GM19397 (cell line): Measurements from ENCODE around the gene SOAT1.

Experiments used
- ATAC-seq: cut with Tn5 transposase; IDR thresholded peaks from one replicate; pipeline ENCODE4 v1.9.1; 2021; ENCODE audit warnings: mild to moderate bottlenecking, moderate library complexity; ENCODE audit not compliant: unreplicated experiment

The SOAT1 gene

DNA sequence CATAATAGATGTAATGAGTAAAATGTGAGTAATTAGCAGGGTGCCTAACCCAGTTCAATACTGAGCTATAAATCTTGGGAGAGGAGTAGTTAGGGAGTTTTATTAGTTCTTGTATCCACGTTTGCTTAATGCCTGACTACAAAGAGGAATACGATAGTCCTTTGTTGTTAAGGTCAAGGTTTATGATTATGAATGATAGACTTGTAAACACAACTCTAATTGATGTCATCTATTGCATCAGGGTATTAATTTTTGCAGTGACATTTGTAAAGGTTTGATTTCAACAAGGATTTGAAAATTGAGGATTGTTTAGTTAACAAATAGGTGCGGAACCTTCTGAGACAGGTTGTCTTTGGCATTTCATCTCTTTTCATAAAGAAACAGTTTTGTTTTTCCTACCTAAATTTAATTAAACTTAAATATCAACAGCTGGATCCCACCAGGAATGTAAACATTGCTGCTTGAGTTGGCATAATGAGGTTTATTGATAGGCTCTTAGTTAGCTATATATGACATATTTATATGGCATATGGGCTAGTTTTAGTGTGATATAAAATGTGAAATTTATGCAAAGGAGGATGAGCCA is 9.7 kb downstream of the SOAT1 start:
- ATAC-seq: no peak

DNA sequence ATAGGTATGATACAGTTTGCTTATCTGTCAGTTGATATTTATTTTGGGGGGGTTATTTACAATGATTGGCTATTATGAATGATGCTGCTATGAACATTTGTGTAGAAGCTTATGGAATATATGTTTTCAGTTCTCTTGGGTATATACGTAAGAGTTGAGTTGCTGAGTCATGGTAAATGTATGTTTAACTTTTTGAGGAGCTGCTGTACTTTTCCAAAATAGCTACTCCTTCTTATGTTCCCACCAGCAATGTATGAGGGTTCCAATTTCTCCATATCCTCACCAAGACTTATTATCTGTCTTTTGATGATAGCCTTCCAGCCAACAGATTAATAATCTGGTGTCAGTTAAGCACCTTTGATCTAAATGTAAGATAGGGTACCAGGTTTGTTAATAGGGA is 11.9 kb downstream of the SOAT1 start:
- no peak for ATAC-seq

DNA sequence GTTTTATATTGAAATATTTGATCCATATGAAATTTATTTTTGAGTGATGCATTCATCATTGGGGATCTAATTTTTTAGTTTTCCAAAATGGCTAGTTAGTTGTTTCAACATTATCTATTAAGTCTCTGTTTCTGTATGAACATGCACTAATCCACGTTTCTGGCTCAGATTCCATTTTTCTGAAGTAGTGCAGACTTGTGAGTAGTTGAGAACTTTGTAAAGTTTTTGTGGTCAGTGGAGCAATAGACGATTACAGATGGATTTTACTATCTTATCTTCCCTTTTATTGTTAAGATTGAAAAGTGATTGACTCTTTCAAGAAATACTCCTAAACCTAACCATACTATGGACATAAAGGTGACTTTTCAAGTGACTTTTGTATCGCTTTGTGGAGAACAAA is 16.7 kb downstream of the SOAT1 start:
- no peak for ATAC-seq

GRCh38 chr1:179310721-179311120 is 17.1 kb downstream of the SOAT1 start:
- ATAC-seq: no peak

GRCh38 chr1:179311149-179311700 is 17.6 kb downstream of the SOAT1 start:
- no peak for ATAC-seq

DNA sequence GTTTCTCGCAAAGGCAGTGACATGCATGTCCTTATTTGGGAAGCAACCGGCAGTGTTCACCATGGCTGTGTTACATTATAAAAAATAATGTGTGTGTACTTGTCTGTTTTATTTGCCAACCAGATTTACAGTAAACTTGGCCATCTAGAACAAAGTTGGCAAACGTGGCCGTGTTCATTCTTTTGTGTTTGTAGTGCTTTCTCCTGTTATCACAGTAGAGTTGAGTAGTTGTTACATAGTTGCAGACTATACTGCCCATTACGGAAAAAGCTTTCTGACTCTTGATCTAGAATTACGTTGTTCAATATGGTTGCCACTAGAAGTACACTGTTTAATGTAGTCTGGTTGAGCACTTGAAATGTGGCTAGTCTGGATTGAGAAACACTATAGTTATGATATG is 19.4 kb downstream of the SOAT1 start:
- ATAC-seq: no peak

DNA sequence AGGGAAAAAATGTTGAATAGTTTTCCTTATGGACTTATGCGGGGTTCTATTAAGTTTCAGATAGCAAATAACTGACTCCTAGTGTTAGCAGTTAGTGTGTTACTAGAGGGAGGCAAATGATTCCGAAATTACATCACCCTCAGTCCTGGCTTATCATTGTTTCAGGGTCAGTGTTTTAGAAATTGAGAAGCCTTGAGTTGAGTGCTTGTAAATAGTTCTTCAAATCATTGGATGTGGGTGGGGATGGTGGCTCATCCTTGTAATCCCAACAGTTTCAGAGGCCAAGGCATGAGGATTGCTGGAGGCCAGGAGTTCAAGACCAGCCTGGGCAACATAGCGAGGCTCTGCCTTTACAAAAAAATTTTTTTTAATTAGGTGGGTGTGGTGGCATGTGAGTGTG is 21.3 kb downstream of the SOAT1 start:
- ATAC-seq: no peak

GRCh38 chr1:179318491-179318890 is 24.9 kb downstream of the SOAT1 start:
- ATAC-seq: no peak

DNA sequence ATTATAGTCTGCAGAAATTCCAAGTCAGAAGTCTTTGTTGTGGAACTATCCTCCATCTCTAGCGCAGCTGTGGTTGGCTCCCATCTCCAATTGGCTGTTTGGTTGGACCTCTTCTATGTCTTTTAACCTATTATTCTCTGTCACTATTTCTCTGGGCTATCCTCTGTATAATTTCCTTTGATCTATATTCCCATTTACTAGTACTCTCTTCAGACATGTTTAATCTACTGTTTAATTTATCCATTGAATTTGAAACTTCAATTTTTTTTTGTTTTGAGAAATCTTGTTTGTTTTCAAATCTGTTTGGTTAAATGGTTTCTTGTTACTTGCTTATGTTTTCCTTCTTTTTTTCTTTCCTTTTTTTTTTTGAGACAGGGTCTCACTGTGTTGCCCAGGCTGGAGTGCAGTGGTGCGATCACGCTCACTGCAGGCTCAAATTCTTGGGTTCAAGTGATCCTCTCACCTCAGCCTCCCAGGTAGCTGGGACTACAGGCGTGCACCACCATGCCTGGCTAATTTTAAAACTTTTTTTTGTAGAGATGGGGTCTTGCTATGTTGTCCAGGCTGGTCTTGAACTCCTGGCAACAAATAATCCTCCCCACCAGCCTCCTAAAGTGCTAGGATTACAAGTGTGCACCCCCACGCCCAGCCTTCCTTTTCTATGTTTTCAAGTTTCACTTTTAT is 28.1 kb downstream of the SOAT1 start:
- ATAC-seq: no peak

GRCh38 chr1:179322557-179322956 is 29.0 kb downstream of the SOAT1 start:
- no peak for ATAC-seq

DNA sequence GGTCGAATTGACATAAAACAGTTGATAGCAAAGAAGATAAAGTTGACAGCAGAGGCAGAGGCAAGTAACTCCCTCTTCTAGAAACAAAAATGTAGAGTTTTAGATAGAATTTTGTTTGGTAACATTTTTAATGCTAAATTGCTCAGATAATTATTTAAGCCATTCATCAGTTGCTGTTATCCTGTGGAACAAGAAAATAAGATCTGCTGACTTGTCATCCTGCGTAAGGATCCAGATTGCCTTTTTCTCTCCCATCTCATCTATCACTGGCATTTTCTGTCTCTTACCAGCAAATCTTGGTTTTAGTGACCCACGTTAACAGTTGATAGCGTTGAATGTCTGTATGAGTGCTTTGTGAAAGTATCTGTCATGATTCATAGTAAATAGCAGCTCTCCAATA is 29.8 kb downstream of the SOAT1 start:
- ATAC-seq: no peak

DNA sequence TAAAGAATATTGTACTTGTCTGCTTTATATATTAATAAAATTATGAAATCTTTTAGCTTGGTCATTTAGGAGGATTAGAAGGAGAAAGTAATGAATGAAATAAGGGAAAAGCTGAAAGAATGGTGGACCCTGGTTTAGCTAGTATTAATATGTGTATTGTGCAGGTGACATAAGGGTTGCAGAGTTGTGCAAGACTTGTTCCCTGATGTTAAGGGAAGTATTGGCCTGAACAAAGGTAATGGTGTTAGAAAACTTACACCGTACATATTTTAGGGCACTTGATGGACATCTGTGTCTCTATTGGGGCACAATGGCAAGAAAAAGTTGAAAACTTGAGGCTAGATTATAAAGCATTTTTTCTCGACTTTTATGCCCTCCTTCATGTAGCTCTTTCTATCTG is 32.2 kb downstream of the SOAT1 start:
- no peak for ATAC-seq

GRCh38 chr1:179326746-179327145 is 33.1 kb downstream of the SOAT1 start:
- no peak for ATAC-seq

DNA sequence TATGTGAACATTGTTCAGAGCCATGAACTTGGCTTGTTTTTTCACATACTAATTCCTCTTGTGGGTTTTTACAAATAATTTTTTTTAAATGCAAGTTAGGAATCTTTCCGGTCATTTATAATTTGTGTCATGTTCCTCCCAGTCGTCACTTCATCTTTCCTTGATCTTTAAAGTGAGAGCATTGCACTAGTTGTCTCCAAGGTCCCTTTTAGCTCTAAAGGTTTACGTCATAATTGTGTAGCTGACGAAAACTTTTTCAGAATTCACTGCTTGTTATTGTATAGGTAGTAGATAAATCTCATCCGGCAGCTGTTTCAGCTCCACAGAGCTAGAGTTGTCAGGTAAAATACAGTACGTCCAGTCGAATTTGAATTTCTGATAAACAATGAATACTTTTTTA is 33.6 kb downstream of the SOAT1 start:
- ATAC-seq: no peak

DNA sequence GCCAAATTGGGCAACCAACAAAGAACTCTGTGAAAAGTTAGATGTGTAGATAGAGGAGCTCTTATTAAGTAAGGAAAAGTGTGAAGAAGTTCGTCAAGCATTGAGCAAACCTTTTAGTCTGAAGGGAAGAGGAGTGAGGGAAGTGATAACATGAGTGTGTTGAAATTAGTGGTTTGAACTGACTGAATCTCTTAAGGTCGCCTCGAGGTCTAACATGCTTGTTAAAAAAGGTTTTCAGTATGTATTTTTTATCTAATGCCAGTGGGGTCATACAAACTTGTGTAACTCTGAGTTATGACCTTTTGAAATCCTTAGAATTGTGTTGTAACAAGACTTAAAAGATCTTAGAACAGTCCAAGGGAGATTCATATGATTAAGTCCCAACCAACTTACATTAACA is 34.1 kb downstream of the SOAT1 start:
- no peak for ATAC-seq

- no peak for ATAC-seq
Observed at GRCh38 chr1:179329862-179330261, 36.3 kb downstream of the SOAT1 start.

DNA sequence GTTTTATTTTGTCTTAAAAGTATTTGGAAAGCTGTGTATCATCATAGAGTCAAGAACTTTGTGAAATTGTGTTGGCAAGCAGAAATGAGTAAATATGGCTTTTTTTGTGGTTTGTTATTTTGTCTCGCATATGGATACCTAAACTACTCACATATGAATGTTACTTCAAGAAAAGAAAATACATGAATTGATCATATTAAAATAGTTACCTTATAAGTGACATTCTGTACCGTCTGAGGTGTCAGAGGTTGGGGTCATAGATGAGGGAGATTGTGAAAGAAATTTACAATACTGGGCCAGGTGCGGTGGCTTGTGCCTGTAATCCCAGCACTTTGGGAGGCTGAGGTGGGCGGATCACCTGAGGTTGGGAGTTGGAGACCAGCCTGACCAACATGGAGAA is 40.8 kb downstream of the SOAT1 start:
- ATAC-seq: no peak

GRCh38 chr1:179337288-179337687 is 43.7 kb downstream of the SOAT1 start:
- no peak for ATAC-seq

DNA sequence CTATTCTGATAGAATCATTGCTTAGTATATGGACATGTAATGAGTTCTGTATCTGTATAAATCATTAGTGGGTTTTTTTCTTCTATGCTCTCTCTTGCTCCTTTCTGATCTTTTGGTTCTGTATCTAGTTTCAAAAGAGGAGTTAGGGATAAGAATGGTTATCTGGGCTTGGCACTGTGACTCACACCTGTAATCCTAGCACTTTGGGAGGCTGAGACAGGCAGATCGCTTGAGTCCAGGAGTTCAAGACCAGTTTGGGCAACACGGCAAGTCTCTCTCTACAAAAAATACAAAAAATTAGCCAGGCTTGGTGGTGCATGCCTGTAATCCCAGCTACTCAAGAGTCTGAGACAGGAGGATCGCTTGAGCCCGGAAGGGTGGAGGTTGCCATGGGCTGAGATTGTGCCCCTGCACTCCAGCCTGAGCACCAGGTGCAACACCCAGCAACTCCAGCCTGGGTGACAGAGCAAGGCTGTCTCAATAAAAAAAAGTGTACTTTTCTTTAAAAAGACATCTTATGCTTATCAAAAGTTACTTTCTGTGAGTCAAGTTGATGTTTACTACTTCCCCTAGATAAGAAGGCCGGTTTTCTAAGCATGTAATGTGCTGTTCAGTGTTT is 44.5 kb downstream of the SOAT1 start:
- ATAC-seq: no peak

DNA sequence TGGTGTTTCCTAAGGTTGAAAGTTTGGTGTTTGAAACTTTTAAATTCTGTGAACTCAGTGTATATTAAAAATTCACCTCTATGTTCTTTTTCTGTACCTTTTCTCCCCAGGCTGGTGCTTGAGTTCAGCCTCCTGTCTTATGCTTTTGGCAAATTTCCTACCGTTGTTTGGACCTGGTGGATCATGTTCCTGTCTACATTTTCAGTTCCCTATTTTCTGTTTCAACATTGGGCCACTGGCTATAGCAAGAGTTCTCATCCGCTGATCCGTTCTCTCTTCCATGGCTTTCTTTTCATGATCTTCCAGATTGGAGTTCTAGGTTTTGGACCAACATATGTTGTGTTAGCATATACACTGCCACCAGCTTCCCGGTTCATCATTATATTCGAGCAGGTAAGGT is 47.3 kb downstream of the SOAT1 start:
- ATAC-seq: no peak

- no peak for ATAC-seq
Observed at GRCh38 chr1:179341943-179342547, 48.4 kb downstream of the SOAT1 start.
